Nephron (organoid): ENCODE results near the gene HSPBAP1.

Source experiments
- H3K27ac Mint-ChIP-seq, 3 experiments: 2 replicates each; pipeline ENCODE4 v1.8.0; 2020; ENCODE audit warnings: mixed read lengths in 3 of 3, mild to moderate bottlenecking in 2 of 3, moderate library complexity in 1 of 3
- H3K27me3 Mint-ChIP-seq: 2 replicates; pipeline ENCODE4 v1.8.0; 2021; ENCODE audit warnings: low read depth, mild to moderate bottlenecking, moderate library complexity, mixed read lengths
- H3K36me3 Mint-ChIP-seq: 2 replicates; pipeline ENCODE4 v1.8.0; 2020; ENCODE audit warnings: low read depth, mixed read lengths
- H3K4me1 Mint-ChIP-seq: 2 replicates; pipeline ENCODE4 v1.8.0; 2020; ENCODE audit warnings: mixed read lengths
- H3K4me3 Mint-ChIP-seq, 3 experiments: 2 replicates each; pipeline ENCODE4 v1.8.0; 2020; ENCODE audit warnings: mild to moderate bottlenecking in 3 of 3, mixed read lengths in 3 of 3, moderate library complexity in 2 of 3
- H3K9me3 Mint-ChIP-seq: 2 replicates; pipeline ENCODE4 v1.8.0; 2020; ENCODE audit warnings: mixed read lengths
- TF ChIP-seq, protein P1 (sequence below), 3 experiments: fragments of 200-600 bp; sonication (generic); IDR thresholded peaks; one replicate each; pipeline ENCODE4 v1.5.0; 2021; ENCODE audit warnings: antibody characterized with exemption in 3 of 3; ENCODE audit not compliant: unreplicated experiment in 3 of 3

Gene HSPBAP1, protein sequence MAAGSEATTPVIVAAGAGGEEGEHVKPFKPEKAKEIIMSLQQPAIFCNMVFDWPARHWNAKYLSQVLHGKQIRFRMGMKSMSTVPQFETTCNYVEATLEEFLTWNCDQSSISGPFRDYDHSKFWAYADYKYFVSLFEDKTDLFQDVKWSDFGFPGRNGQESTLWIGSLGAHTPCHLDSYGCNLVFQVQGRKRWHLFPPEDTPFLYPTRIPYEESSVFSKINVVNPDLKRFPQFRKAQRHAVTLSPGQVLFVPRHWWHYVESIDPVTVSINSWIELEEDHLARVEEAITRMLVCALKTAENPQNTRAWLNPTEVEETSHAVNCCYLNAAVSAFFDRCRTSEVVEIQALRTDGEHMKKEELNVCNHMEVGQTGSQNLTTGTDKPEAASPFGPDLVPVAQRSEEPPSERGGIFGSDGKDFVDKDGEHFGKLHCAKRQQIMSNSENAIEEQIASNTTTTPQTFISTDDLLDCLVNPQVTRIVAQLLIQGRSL

DNA sequence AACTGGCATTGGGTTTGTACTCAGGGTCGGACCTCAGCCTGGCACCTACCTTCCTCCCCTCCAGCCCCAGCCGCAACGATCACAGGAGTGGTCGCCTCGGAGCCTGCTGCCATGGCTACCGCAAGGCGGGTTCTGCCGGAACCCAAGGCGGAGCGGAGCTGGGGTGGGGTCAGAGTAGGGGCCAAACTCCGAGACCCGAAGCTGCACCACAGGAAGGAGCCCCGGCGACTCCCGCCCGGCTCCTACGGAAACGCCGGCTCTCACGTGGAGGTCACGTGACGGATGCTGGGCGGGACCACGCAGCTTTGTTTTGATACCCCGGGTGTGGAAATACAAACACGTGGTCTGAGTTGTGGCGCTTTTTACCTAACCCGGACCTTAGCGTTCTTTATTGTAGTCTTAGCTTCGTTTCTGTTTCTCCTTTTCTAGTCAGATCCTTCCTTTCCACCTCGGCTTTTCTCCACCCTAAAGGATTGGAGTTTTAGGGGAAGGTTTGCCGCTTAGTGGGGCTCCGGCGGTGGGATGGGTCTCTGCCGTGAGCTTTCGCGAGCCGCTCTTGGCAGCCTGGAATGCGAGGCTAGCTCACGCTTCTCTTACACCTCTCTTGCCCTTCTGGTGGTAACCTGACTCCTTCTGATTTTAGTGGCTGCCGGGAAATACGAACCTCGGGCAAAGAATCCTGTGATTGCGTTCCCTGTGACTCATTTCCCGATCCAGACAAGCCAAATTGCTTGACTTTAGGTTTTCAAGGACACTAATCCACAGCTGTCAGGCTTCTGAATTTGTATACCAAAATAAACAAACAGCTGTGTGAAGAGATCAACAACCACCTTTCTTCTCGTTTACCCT is at the start of gene HSPBAP1:
Gene HSPBAP1 (minus strand): TSS at position 264 of the 849 bp plus-strand sequence. CDS start 151 bp downstream, at position 113.
- Mint-ChIP-seq H3K4me1 (peaks cover 18% of the 10 kb centered on the region), H3K27ac (peak within 1 kb of the TSS; percentile 80 to 94 (median 92)), H3K27me3 (no peaks in the 10 kb centered on the region), H3K36me3 (no peaks in the 10 kb centered on the region), H3K9me3 (no peaks in the 10 kb centered on the region), H3K4me3 (no peak within 1 kb of the TSS)
- TF ChIP-seq, protein P1, sequence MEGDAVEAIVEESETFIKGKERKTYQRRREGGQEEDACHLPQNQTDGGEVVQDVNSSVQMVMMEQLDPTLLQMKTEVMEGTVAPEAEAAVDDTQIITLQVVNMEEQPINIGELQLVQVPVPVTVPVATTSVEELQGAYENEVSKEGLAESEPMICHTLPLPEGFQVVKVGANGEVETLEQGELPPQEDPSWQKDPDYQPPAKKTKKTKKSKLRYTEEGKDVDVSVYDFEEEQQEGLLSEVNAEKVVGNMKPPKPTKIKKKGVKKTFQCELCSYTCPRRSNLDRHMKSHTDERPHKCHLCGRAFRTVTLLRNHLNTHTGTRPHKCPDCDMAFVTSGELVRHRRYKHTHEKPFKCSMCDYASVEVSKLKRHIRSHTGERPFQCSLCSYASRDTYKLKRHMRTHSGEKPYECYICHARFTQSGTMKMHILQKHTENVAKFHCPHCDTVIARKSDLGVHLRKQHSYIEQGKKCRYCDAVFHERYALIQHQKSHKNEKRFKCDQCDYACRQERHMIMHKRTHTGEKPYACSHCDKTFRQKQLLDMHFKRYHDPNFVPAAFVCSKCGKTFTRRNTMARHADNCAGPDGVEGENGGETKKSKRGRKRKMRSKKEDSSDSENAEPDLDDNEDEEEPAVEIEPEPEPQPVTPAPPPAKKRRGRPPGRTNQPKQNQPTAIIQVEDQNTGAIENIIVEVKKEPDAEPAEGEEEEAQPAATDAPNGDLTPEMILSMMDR (IDR thresholded peaks at IDR 0.05; ENCODE audit: unreplicated experiment in 3 of 3), result no peak

DNA sequence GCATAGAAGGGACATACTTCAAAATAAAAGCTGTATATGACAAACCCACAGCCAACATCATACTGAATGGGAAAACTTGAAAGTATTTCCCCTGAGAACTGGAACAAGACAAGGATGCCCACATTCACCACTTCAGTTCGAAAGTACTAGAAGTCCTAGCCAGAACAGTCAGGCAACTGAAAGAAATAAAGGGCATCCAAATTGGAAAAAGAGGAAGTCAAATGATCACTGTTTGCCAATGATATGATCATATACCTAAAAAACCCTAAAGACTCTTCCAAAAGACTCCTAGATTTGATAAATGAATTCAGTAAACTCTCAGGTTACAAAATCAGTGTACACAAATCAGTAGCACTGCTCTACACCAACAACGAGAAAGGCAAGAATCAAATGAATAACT is 42.0 kb upstream of the HSPBAP1 start:
- TF ChIP-seq, protein P1 (IDR thresholded peaks at IDR 0.05; ENCODE audit: unreplicated experiment in 3 of 3), result no peak
- Mint-ChIP-seq H3K4me3 (no peak overlapping the region), H3K36me3 (peaks cover 54% of the 10 kb centered on the region), H3K27ac (no peak overlapping the region), H3K27me3 (no peaks in the 10 kb centered on the region), H3K9me3 (peaks cover 25% of the 10 kb centered on the region), H3K4me1 (no peaks in the 10 kb centered on the region)

DNA sequence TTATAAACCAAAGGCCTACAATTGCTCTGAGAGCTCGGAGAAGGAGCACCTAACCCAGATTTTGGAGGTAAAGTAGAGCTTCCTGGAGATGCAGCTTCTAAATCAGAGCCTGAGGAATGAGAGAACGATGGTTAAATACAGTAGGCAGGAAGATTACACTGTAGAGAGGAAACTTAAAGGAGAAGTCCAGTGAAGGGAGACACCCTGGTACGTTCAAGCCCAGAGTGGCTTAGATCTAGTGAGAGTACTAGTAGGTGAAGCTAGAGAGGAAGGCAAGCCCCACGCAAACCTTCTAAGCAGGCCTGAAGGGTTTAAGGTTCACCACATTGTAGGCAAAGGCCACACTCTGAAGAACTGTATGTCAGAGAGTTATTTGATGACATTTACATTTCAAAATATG is 34.6 kb upstream of the HSPBAP1 start:
- H3K9me3 Mint-ChIP-seq, result peaks cover 5% of the 10 kb centered on the region
- H3K4me3 Mint-ChIP-seq, result no peak overlapping the region
- no peak overlapping the region for H3K27ac Mint-ChIP-seq
- H3K36me3 Mint-ChIP-seq, result peaks cover 51% of the 10 kb centered on the region
- no peaks in the 10 kb centered on the region for H3K27me3 Mint-ChIP-seq
- no peaks in the 10 kb centered on the region for H3K4me1 Mint-ChIP-seq
- TF ChIP-seq, protein P1 (IDR thresholded peaks at IDR 0.05; ENCODE audit: unreplicated experiment in 3 of 3), result no peak

DNA sequence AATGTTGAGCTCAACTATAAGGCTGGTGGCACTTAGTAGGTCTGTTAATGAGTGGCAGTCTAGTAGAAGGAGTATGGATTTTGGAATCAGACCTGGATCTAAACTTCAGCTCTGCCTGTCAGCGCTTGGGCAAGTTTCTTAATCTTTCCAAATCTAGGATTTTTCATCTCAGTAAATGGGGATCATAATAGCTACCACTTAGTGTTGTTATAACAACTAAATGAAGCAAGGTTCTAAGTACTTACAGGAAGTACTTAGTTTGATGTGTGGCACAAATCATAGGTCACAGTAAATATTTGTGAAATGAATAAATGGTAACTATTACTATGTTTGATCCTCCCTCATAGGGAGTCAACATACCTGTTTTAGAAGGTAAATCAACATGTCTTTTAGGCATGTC is 32.6 kb upstream of the HSPBAP1 start:
- H3K9me3 Mint-ChIP-seq, result peaks cover 5% of the 10 kb centered on the region
- H3K36me3 Mint-ChIP-seq, result peaks cover 50% of the 10 kb centered on the region
- no peak overlapping the region for H3K4me3 Mint-ChIP-seq
- H3K4me1 Mint-ChIP-seq, result no peaks in the 10 kb centered on the region
- TF ChIP-seq, protein P1 (IDR thresholded peaks at IDR 0.05; ENCODE audit: unreplicated experiment in 3 of 3), result no peak
- no peak overlapping the region for H3K27ac Mint-ChIP-seq
- no peaks in the 10 kb centered on the region for H3K27me3 Mint-ChIP-seq

DNA sequence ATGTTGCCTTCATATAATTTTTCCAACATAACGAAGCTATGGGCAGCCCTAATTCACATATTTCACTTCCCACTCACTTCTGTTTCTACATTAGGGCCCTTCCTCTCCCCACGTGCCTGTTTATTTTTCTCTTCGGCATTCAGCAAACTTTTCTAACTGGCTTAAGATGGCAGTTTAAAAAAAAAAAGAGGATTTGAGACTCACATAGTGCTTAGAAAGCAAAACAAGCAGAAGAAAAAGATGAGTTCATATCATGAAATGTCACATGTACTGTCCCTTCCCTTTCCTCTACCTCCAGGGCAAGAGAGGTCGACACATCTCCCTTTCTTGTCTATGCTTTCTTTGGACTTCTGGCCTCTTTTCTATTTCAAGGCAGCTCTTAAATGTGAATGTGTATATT is 31.8 kb upstream of the HSPBAP1 start:
- Mint-ChIP-seq H3K4me3 (no peak overlapping the region), H3K36me3 (peaks cover 48% of the 10 kb centered on the region), H3K27me3 (no peaks in the 10 kb centered on the region), H3K4me1 (no peaks in the 10 kb centered on the region), H3K9me3 (peaks cover 5% of the 10 kb centered on the region), H3K27ac (no peak overlapping the region)
- TF ChIP-seq, protein P1 (IDR thresholded peaks at IDR 0.05; ENCODE audit: unreplicated experiment in 3 of 3), result no peak
